NT2/D1 (cell line): ENCODE results near the gene SPATA6.

Experiments
- YY1 ChIP-seq: IDR thresholded peaks from 2 replicates; pipeline ENCODE4 v1.6.1; 2011; ENCODE audit not compliant: insufficient read length, insufficient read depth
- ZNF274 ChIP-seq: IDR thresholded peaks from 2 replicates; pipeline ENCODE4 v1.6.1; 2011; ENCODE audit warnings: mild to moderate bottlenecking, low read depth, low read length

- TF ChIP-seq YY1 (no peak), ZNF274 (no peak)
These were observed 41.2 kb downstream of the SPATA6 start for GRCh38 chr1:48430832-48431231.
